ENCODE results near the gene ZC3H4.

Gene ZC3H4

DNA sequence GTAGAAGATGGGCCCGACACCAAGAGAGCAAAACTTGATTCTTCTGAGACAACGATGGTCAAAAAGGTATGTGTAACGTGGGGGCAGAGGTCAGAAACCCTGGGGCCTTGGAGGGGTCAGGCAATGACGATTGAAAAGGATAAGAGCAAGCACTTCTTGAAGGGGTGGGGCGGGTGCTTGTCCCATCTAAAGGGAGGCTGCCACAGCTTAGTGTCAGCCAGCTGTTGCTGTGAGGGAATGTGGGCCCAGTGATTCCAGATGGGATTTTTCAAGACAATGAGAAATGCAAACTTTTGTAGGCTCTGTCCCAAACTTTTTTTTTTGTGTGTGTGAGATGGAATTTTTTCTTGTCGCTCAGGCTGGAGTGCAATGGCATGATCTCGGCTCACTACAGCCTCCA is 41.6 kb upstream of the ZC3H4 start:
- H3K4me3 ChIP-seq (ENCODE audit: low read depth, low read length), result no peak overlapping the region
- TF ChIP-seq, protein P1, sequence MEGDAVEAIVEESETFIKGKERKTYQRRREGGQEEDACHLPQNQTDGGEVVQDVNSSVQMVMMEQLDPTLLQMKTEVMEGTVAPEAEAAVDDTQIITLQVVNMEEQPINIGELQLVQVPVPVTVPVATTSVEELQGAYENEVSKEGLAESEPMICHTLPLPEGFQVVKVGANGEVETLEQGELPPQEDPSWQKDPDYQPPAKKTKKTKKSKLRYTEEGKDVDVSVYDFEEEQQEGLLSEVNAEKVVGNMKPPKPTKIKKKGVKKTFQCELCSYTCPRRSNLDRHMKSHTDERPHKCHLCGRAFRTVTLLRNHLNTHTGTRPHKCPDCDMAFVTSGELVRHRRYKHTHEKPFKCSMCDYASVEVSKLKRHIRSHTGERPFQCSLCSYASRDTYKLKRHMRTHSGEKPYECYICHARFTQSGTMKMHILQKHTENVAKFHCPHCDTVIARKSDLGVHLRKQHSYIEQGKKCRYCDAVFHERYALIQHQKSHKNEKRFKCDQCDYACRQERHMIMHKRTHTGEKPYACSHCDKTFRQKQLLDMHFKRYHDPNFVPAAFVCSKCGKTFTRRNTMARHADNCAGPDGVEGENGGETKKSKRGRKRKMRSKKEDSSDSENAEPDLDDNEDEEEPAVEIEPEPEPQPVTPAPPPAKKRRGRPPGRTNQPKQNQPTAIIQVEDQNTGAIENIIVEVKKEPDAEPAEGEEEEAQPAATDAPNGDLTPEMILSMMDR (conservative IDR thresholded peaks at IDR 0.05; ENCODE audit: low read depth, low read length), result no peak
- DNase-seq (ENCODE audit: low read depth), result no peak

DNA sequence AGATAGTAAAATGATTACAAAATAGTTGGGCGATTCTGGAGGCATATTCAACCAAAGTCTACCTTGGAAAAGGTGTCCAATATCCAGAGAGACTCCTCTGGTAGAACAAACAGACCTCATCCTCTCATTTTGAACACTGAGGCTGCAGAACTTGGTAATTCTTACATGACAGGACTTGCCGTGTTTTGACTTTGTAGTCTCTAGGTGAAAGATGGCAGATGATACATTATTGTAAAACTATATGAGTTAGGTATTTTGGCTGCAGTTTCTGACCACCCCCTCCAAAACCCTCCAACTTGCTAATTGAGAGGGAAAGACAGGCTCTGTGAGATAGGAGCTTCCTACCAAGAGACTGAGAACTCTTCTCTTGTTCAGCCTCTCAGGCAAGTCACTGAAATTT is 39.7 kb upstream of the ZC3H4 start:
- DNase-seq (ENCODE audit: low read depth), result no peak
- TF ChIP-seq, protein P1 (conservative IDR thresholded peaks at IDR 0.05; ENCODE audit: low read depth, low read length), result no peak
- H3K4me3 ChIP-seq (ENCODE audit: low read depth, low read length), result no peak overlapping the region

DNA sequence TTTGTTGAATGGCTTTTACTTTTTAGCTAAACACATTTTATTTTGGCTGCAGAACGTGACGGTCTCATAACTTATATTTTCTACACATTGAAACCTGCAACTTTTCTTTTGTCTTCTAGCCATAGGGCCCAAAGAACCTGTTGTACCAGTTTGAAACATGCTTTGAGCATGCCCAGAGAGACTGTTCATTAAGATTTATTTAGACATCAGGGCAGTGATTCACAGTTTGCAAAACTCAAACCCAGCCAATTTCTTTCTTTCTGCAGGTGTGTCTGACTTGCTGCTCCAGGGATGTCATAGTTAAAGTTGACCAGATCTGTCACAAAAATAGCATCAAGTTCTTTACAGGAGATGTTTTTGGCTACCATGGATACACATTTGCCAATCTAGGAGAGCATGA is 39.1 kb upstream of the ZC3H4 start:
- TF ChIP-seq, protein P1 (conservative IDR thresholded peaks at IDR 0.05; ENCODE audit: low read depth, low read length), result no peak
- H3K4me3 ChIP-seq (ENCODE audit: low read depth, low read length), result no peak overlapping the region
- DNase-seq (ENCODE audit: low read depth), result no peak

DNA sequence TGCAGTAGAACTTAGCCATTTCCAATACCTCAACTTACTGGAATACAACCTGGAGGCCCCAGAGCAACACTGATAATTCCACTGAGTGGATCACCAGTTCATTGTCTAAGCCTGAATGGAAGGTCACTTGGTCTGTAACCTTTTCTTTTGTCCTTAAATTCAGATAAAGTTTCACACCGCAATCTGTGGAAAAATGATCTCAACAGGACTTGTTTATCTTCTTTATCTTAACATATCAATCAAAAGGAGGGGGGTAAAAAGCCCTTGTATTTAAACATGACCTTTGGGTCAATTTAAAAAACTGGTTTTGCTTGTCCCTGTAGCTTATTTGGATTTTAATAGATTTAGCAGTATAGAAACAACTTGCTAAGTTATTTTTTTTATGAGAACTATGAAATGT is 38.6 kb upstream of the ZC3H4 start:
- TF ChIP-seq, protein P1 (conservative IDR thresholded peaks at IDR 0.05; ENCODE audit: low read depth, low read length), result no peak
- no peak overlapping the region for H3K4me3 ChIP-seq (ENCODE audit: low read depth, low read length)
- DNase-seq (ENCODE audit: low read depth), result no peak

DNA sequence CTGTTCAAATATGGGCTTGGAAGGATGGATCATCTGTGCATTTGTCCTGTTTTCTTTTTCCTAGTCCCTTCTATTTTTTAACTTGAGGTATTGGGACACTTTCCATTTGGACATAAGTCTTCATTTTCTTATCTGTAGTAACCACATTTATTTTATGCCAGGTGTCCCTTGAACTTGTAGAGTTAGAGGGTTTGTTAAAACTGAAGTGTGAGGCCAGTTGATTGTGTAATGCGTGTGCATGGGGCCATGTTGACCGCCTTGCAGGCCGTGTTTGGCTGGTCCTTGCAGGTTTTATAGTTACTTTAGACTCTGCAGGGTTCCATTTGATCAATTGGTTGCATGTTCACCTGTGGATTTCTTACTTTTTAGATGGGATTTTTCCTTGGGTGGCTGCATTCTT is 38.1 kb upstream of the ZC3H4 start:
- TF ChIP-seq, protein P1 (conservative IDR thresholded peaks at IDR 0.05; ENCODE audit: low read depth, low read length), result no peak
- no peak for DNase-seq (ENCODE audit: low read depth)
- no peak overlapping the region for H3K4me3 ChIP-seq (ENCODE audit: low read depth, low read length)

DNA sequence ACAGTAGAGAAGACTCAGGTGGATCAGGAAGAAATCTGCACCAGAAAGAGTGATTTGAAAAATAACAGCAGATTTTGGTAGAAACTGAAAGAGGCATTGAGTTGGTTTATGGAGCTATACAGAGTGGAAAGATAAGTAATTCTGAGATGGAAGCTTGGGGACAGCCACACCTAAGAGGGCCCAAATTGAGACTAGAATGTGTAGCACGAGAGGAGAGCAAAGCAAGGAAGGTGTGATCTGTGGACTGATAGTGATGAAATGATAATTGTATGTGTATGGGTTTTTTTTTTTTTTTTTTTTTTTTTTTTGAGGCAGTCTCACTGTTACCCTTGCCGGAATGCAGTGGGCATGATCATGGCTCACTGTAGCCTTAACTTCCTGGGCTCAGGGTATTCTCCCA is 33.3 kb upstream of the ZC3H4 start:
- TF ChIP-seq, protein P1 (conservative IDR thresholded peaks at IDR 0.05; ENCODE audit: low read depth, low read length), result no peak
- no peak for DNase-seq (ENCODE audit: low read depth)
- H3K4me3 ChIP-seq (ENCODE audit: low read depth, low read length), result no peak overlapping the region

DNA sequence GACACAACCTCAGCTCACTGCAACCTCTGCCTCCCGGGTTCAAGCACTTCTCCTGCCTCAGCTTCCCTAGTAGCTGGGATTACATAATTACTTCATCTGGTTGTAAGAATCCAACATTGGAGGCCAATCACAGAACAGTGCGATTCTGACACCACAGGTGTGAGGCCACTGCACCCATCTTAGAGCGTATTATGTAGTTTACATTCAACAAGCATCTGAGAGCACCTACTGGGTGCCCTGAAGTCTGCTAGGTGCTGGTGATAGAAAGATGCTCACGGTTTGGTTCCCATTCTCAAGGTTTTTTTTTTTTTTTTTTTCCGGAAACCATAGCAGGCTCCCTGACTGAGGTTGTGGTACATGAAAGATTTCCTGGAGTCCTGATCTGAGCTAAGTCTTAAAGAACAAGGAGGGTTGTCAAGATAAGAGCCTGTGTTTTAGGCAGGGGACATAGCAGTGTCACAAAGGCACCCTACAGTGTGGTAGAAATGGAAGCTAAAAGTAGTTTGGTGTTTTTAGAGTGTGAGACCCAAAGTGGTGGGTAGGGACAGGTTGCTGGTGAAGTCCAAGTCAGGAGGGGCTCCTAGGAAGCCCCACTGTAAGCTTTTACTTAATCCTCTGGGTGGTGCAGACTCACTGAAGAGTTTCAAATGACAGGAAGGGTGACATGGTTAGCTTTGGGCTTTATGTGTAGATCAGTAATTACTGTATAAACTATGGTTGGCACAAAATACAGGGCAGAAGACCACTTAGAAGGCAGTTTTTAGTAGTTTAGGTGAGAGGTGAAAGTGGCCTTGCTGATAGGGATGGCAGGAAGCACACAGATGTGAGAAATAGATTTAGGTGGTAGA is 32.3 kb upstream of the ZC3H4 start:
- TF ChIP-seq, protein P1 (conservative IDR thresholded peaks at IDR 0.05; ENCODE audit: low read depth, low read length), result no peak
- no peak overlapping the region for H3K4me3 ChIP-seq (ENCODE audit: low read depth, low read length)
- no peak for DNase-seq (ENCODE audit: low read depth)
